ENCODE data around the gene ARVCF.

DNA sequence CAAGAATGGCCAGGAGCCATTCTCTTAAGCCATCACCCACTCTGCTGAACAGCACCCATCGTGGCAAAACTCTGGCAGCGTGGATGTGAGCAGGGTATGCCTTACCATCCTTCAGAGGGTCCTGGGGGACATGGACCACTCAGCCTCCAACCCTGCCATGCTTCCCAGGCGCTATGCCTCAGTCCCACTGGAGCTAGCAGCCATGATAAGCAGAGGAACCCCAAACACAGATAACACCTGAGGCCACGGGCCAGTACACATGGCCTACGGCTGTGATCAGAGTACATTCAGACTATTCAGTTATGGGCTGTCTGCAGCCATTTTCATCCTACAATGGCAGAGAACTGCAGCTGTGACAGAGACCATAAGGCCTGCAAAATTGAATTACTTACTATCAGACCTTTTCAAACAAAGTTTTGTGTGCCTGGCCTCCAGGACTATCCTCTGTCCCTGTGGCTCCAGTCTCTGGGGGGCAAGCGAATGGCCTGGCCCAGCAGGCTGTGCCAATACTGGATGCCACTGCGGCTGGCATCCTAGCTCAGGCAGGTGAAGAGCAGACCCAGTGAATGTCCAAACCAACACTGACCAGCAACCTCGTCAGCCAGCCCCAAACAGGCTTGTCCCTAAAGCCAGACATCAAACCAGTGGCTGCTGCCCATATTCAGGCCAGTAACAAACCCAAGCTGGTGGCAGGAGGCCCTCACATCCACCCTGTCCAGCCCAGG, 6.9 kb downstream of the ARVCF start:
- TF ChIP-seq POLR2AphosphoS5 (IDR thresholded peaks at IDR 0.05; ENCODE audit: low read depth) = no peak
- TF ChIP-seq, protein P1, sequence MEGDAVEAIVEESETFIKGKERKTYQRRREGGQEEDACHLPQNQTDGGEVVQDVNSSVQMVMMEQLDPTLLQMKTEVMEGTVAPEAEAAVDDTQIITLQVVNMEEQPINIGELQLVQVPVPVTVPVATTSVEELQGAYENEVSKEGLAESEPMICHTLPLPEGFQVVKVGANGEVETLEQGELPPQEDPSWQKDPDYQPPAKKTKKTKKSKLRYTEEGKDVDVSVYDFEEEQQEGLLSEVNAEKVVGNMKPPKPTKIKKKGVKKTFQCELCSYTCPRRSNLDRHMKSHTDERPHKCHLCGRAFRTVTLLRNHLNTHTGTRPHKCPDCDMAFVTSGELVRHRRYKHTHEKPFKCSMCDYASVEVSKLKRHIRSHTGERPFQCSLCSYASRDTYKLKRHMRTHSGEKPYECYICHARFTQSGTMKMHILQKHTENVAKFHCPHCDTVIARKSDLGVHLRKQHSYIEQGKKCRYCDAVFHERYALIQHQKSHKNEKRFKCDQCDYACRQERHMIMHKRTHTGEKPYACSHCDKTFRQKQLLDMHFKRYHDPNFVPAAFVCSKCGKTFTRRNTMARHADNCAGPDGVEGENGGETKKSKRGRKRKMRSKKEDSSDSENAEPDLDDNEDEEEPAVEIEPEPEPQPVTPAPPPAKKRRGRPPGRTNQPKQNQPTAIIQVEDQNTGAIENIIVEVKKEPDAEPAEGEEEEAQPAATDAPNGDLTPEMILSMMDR (conservative IDR thresholded peaks at IDR 0.05; ENCODE audit: low read depth in 2 of 2) = no peak
- no peak for TF ChIP-seq ZNF114 (CRISPR knock-in tag; IDR thresholded peaks at IDR 0.05)
- TF ChIP-seq CREB1 (CRISPR knock-in tag; IDR thresholded peaks at IDR 0.05; ENCODE audit: low read depth) = no peak
- TF ChIP-seq STAT1 (IDR thresholded peaks at IDR 0.05; ENCODE audit: unreplicated experiment) = no peak
- TF ChIP-seq EZH2 (IDR thresholded peaks at IDR 0.05; ENCODE audit: low read depth, unreplicated experiment) = no peak
- no peak for TF ChIP-seq ZNF331 (CRISPR knock-in tag; IDR thresholded peaks at IDR 0.05; ENCODE audit: low read depth)
- no peak for TF ChIP-seq EZH2phosphoT487 (IDR thresholded peaks at IDR 0.05; ENCODE audit: unreplicated experiment)
- TF ChIP-seq, protein P2, sequence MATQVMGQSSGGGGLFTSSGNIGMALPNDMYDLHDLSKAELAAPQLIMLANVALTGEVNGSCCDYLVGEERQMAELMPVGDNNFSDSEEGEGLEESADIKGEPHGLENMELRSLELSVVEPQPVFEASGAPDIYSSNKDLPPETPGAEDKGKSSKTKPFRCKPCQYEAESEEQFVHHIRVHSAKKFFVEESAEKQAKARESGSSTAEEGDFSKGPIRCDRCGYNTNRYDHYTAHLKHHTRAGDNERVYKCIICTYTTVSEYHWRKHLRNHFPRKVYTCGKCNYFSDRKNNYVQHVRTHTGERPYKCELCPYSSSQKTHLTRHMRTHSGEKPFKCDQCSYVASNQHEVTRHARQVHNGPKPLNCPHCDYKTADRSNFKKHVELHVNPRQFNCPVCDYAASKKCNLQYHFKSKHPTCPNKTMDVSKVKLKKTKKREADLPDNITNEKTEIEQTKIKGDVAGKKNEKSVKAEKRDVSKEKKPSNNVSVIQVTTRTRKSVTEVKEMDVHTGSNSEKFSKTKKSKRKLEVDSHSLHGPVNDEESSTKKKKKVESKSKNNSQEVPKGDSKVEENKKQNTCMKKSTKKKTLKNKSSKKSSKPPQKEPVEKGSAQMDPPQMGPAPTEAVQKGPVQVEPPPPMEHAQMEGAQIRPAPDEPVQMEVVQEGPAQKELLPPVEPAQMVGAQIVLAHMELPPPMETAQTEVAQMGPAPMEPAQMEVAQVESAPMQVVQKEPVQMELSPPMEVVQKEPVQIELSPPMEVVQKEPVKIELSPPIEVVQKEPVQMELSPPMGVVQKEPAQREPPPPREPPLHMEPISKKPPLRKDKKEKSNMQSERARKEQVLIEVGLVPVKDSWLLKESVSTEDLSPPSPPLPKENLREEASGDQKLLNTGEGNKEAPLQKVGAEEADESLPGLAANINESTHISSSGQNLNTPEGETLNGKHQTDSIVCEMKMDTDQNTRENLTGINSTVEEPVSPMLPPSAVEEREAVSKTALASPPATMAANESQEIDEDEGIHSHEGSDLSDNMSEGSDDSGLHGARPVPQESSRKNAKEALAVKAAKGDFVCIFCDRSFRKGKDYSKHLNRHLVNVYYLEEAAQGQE (IDR thresholded peaks at IDR 0.05; ENCODE audit: unreplicated experiment) = no peak
- TF ChIP-seq JUNB (IDR thresholded peaks at IDR 0.05; ENCODE audit: unreplicated experiment) = no peak
